ENCODE data around the gene MYL5. TPM values are rescaled to one million over a fixed set of nuclear protein-coding genes. Genes with fewer than 3 reads are reported as not detected.

The MYL5 gene
- polyA plus RNA-seq, 2 of the 4 experiments (the other 2 are of a cell fraction) = 8.0 to 8.3 TPM

DNA sequence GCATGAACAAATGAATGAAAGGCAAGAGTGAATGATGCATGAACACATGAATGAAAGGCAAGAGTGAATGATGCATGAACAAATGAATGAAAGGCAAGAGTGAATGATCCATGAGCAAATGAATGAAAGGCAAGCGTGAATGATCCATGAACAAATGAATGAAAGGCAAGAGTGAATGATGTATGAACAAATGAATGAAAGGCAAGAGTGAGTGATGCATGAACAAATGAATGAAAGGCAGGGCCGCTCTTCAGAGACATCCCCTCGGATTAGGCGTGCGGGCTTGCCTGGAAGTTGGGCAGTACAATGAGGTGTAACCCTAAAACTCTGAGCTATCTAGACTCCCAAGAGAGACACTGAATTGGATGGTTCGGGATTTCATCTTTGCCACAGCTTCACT is 35.0 kb downstream of the MYL5 start:
- H3K4me3 ChIP-seq = no peak overlapping the region
- FAIRE-seq = no peak
- TF ChIP-seq CHD4 (IDR thresholded peaks at IDR 0.05; ENCODE audit: borderline replicate concordance) (no peak), TFCP2L1 (CRISPR knock-in tag; IDR thresholded peaks at IDR 0.05) (no peak), SMC3 (IDR thresholded peaks at IDR 0.05) (no peak), CEBPB (IDR thresholded peaks at IDR 0.05) (no peak), JUN (IDR thresholded peaks at IDR 0.05) (no peak), POLR2AphosphoS2 (conservative IDR thresholded peaks at IDR 0.05; ENCODE audit: low read length) (no peak), NR3C1 (IDR thresholded peaks at IDR 0.05) (no peak), PHF8 (IDR thresholded peaks at IDR 0.05; ENCODE audit: borderline replicate concordance, low read depth) (no peak), NFE2L2 (conservative IDR thresholded peaks at IDR 0.05; ENCODE audit: low read length) (no peak), POLR2A (IDR thresholded peaks at IDR 0.05; ENCODE audit: low read length) (no peak), HOXB13 (CRISPR knock-in tag; IDR thresholded peaks at IDR 0.05; ENCODE audit: low read depth) (no peak), RARB (CRISPR knock-in tag; IDR thresholded peaks at IDR 0.05) (no peak), RFX5 (IDR thresholded peaks at IDR 0.05) (no peak), HEYL (CRISPR knock-in tag; IDR thresholded peaks at IDR 0.05) (no peak), KDM5A (IDR thresholded peaks at IDR 0.05) (no peak), TP53 (CRISPR knock-in tag; IDR thresholded peaks at IDR 0.05) (no peak), CBX2 (IDR thresholded peaks at IDR 0.05; ENCODE audit: borderline replicate concordance, low read depth) (no peak), HOXB5 (CRISPR knock-in tag; IDR thresholded peaks at IDR 0.05) (no peak)
- TF ChIP-seq, protein P1, sequence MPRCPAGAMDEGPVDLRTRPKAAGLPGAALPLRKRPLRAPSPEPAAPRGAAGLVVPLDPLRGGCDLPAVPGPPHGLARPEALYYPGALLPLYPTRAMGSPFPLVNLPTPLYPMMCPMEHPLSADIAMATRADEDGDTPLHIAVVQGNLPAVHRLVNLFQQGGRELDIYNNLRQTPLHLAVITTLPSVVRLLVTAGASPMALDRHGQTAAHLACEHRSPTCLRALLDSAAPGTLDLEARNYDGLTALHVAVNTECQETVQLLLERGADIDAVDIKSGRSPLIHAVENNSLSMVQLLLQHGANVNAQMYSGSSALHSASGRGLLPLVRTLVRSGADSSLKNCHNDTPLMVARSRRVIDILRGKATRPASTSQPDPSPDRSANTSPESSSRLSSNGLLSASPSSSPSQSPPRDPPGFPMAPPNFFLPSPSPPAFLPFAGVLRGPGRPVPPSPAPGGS (IDR thresholded peaks at IDR 0.05) = no peak
- TF ChIP-seq, protein P2, sequence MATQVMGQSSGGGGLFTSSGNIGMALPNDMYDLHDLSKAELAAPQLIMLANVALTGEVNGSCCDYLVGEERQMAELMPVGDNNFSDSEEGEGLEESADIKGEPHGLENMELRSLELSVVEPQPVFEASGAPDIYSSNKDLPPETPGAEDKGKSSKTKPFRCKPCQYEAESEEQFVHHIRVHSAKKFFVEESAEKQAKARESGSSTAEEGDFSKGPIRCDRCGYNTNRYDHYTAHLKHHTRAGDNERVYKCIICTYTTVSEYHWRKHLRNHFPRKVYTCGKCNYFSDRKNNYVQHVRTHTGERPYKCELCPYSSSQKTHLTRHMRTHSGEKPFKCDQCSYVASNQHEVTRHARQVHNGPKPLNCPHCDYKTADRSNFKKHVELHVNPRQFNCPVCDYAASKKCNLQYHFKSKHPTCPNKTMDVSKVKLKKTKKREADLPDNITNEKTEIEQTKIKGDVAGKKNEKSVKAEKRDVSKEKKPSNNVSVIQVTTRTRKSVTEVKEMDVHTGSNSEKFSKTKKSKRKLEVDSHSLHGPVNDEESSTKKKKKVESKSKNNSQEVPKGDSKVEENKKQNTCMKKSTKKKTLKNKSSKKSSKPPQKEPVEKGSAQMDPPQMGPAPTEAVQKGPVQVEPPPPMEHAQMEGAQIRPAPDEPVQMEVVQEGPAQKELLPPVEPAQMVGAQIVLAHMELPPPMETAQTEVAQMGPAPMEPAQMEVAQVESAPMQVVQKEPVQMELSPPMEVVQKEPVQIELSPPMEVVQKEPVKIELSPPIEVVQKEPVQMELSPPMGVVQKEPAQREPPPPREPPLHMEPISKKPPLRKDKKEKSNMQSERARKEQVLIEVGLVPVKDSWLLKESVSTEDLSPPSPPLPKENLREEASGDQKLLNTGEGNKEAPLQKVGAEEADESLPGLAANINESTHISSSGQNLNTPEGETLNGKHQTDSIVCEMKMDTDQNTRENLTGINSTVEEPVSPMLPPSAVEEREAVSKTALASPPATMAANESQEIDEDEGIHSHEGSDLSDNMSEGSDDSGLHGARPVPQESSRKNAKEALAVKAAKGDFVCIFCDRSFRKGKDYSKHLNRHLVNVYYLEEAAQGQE (IDR thresholded peaks at IDR 0.05) = no peak
- ChIA-PET CTCF (no interaction called here), POLR2A (no interaction called here)
- 88% methylated on average over 6 of the region's 6 CpGs for WGBS (ENCODE audit: missing lambda C conversion rate)
- no peak overlapping the region for H3K27ac ChIP-seq
- no peak for DNase-seq (ENCODE audit: low read depth in 1 of 2, low spot score in 1 of 2)
- no peak overlapping the region for H3K4me2 ChIP-seq
- ATAC-seq = no peak
- no peaks in the 10 kb centered on the region for H3K9me3 ChIP-seq
- H3K4me1 ChIP-seq = peaks cover 8% of the 10 kb centered on the region; the same call in 2 of the 3 replicates

DNA sequence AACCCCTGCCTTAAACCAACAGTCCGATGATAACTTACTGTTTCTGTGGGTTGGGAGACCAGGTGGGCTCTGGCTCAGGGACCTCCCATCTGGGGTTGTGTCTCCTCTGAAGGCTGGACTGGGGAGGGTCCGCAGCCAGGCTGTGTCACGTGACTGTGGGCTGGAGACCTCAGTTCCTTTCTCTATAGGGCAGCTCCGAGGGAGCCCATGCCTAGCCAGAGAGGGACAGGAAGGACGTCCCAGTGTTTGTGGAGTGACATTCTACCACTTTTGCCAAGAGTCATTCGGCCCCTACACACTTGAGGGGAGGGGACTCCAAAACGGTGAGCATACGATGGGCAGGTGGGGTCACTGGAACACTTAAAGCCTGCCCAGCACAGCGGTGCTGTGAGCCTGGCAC is 35.8 kb downstream of the MYL5 start:
- TF ChIP-seq PBX3 (IDR thresholded peaks at IDR 0.05) (no peak), EP300 (IDR thresholded peaks at IDR 0.05) (no peak), CBX2 (IDR thresholded peaks at IDR 0.05; ENCODE audit: borderline replicate concordance, low read depth) (no peak), SMC3 (IDR thresholded peaks at IDR 0.05) (no peak), RNF2 (IDR thresholded peaks at IDR 0.05; ENCODE audit: borderline replicate concordance, low read depth) (no peak), EHMT2 (IDR thresholded peaks at IDR 0.05; ENCODE audit: low read depth) (no peak), JUN (IDR thresholded peaks at IDR 0.05) (no peak), JUNB (IDR thresholded peaks at IDR 0.05) (no peak), CHD4 (IDR thresholded peaks at IDR 0.05; ENCODE audit: borderline replicate concordance) (no peak)
- TF ChIP-seq, protein P1 (IDR thresholded peaks at IDR 0.05) = no peak
- TF ChIP-seq, protein P2 (IDR thresholded peaks at IDR 0.05) = no peak
- no peak for ATAC-seq
- H3K9me3 ChIP-seq = no peaks in the 10 kb centered on the region
- 84% methylated on average over 8 of the region's 9 CpGs for WGBS (ENCODE audit: missing lambda C conversion rate)
- POLR2A ChIA-PET = no interaction called here
- H3K4me2 ChIP-seq = no peak overlapping the region
- no peak overlapping the region for H3K27ac ChIP-seq
- CTCF ChIA-PET = no interaction called here
- no peak overlapping the region for H3K4me3 ChIP-seq
- no peak for DNase-seq (ENCODE audit: low read depth in 1 of 2, low spot score in 1 of 2)
- FAIRE-seq = no peak
- peaks cover 6% of the 10 kb centered on the region; the same call in 2 of the 3 replicates for H3K4me1 ChIP-seq
